ENCODE measurements around the gene STEAP3.

STEAP3 gene

DNA sequence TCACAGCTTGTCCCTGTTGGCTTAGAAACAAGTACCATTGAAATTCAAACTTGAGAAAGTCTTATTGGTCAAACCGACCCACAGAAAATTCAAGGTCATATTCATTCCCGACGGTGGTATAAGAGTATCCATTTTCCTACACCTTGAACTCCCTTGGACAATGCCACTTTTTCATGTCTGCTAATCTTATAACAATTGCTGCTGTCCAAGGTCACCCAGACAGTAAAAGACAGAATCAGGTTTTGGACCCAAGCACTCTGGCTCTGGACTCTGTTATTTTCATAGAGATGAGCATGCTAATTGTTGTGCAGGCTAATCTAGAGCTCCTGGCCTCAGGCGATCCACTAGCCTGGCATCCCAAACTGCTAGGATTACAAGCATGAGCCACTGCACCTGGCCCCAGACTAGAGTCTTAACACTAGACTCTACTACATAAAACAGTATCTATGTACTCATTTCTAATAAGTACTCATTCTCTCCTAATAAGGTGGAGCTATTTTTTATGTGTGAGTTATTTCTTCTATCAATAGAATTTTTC lies 85.2 kb downstream of the STEAP3 start:
- no peak for DNase-seq (ENCODE audit: low read depth)
- no peak for TF ChIP-seq CTCF (IDR thresholded peaks at IDR 0.05; ENCODE audit: insufficient read depth, low read depth, low read length, missing control alignments)

GRCh38 chr2:119311371-119311770 lies 87.7 kb downstream of the STEAP3 start:
- DNase-seq (ENCODE audit: low read depth), result no peak
- H3K4me3 ChIP-seq (ENCODE audit: low read length), result no peak overlapping the region

More for the DNA sequence above, 85.2 kb downstream of the STEAP3 start:
- H3K4me3 ChIP-seq (ENCODE audit: low read length), result no peak overlapping the region

DNA sequence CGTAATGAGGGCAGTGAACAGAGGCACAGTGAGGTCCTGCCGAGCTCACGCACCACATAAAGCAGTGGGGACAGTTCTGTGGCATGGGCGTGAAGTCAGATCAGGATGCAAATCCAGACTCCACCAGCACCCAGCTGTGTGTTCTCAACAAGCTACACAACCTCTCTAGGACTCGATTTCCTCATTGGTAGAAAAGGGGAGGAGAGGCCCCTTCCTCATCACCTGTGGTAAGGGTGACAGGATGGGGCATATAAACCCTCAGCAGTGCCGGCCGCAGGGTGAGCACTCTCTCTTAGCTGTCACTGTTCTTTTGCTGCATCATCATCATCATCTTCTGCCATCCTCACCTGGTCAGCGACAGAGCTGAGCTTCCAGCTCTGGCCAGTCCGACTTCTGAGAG lies 88.2 kb downstream of the STEAP3 start:
- no peak for DNase-seq (ENCODE audit: low read depth)
- no peak for TF ChIP-seq CTCF (IDR thresholded peaks at IDR 0.05; ENCODE audit: insufficient read depth, low read depth, low read length, missing control alignments)
- no peak overlapping the region for H3K4me3 ChIP-seq (ENCODE audit: low read length)

More at GRCh38 chr2:119311371-119311770, 87.7 kb downstream of the STEAP3 start:
- no peak for TF ChIP-seq CTCF (IDR thresholded peaks at IDR 0.05; ENCODE audit: insufficient read depth, low read depth, low read length, missing control alignments)

All from epithelial cell of esophagus (primary cell).